Loucy (cell line): ENCODE measurements around the gene RPE.

ENCODE experiments used
- CTCF ChIP-seq: fragments of 200-600 bp; sonication (generic); conservative IDR thresholded peaks from 2 replicates; pipeline ENCODE4 v1.5.1; 2014; ENCODE audit warnings: mild to moderate bottlenecking, antibody characterized with exemption, low read length
- EZH2phosphoT487 ChIP-seq: fragments of 200-600 bp; IDR thresholded peaks from 2 replicates; pipeline ENCODE4 v1.6.1; 2018; ENCODE audit warnings: antibody characterized with exemption, mild to moderate bottlenecking, moderate library complexity, borderline replicate concordance

- TF ChIP-seq CTCF (no peak), EZH2phosphoT487 (no peak)
Observed at GRCh38 chr2:210007895-210008294, 5.5 kb downstream of the RPE start.
